Lung (tissue), 12 donors: ENCODE data around the gene TOM1. TPM values are rescaled to one million over a fixed set of nuclear protein-coding genes. Genes with fewer than 3 reads are reported as not detected.

Experiments used
- ATAC-seq: fragments of 200-7000 bp; cut with Tn5 transposase; one replicate; pipeline ENCODE4 v1.9.1; 2020; ENCODE audit warnings: moderate number of reproducible peaks; ENCODE audit not compliant: insufficient read depth, low FRiP score
- DNase-seq, 3 donors: peaks; one replicate each; pipeline ENCODE4 v3.0.0-alpha.2; 2013 to 2017
- H3K27ac ChIP-seq, 2 donors: one replicate each; pipeline ENCODE4 v1.5.1; 2013; ENCODE audit warnings: mild to moderate bottlenecking in 2 of 2, moderate library complexity in 2 of 2, control low read depth in 1 of 2, inconsistent platforms in 1 of 2, low read depth in 1 of 2, low read length in 1 of 2
- H3K27me3 ChIP-seq, 3 donors: one replicate each; pipeline ENCODE4 v1.5.1; 2013; ENCODE audit warnings: low read length in 2 of 3; ENCODE audit not compliant: control insufficient read depth in 3 of 3, insufficient read depth in 3 of 3
- H3K36me3 ChIP-seq, 4 donors: one replicate each; pipeline ENCODE4 v1.5.1; 2013; ENCODE audit warnings: low read length in 4 of 4, mild to moderate bottlenecking in 1 of 4, moderate library complexity in 1 of 4; ENCODE audit not compliant: control insufficient read depth in 4 of 4, insufficient read depth in 4 of 4
- H3K4me1 ChIP-seq, 5 donors: one replicate each; pipeline ENCODE4 v1.5.1; 2013; ENCODE audit warnings: low read length in 5 of 5, mild to moderate bottlenecking in 2 of 5, moderate library complexity in 1 of 5; ENCODE audit not compliant: control insufficient read depth in 5 of 5, insufficient read depth in 5 of 5
- H3K4me3 ChIP-seq: one replicate; pipeline ENCODE4 v1.5.1; 2013; ENCODE audit warnings: mild to moderate bottlenecking, control low read depth, moderate library complexity
- H3K9ac ChIP-seq, 2 donors: one replicate each; pipeline ENCODE4 v1.5.1; 2013; ENCODE audit warnings: low read length in 2 of 2, control low read depth in 1 of 2; ENCODE audit not compliant: insufficient read depth in 1 of 2
- H3K9me3 ChIP-seq, 4 donors: one replicate each; pipeline ENCODE4 v1.5.1; 2013; ENCODE audit warnings: low read length in 3 of 4, mild to moderate bottlenecking in 1 of 4, moderate library complexity in 1 of 4; ENCODE audit not compliant: control insufficient read depth in 4 of 4, insufficient read depth in 3 of 4
- CTCF ChIP-seq: IDR thresholded peaks from 2 replicates; pipeline ENCODE4 v1.5.1; 2012; ENCODE audit warnings: mild to moderate bottlenecking; ENCODE audit errors: control extremely low read depth, extremely low read depth
- WGBS, 2 donors: extraction: QIAGEN DNeasy Blood & Tissue Kit; methylation state at CpG; one replicate each; pipeline ENCODE4 v1.1.7; 2013; 5-methylcytosine and 5-hydroxymethylcytosine counted together
- polyA plus RNA-seq, 2 donors: library from polyadenylated mRNA; stranded (reverse); fragments of 200-250 nt; gene quantifications; one replicate each; pipeline ENCODE4 v1.2.1, GENCODE V29; 2013
- total RNA-seq, 2 donors: library from RNA; depleted of rRNA in 1 of 2; stranded (reverse); fragments of >200 nt in 1 of 2; gene quantifications; one replicate each; pipeline ENCODE4 v1.2.1, GENCODE V29; 2014 to 2021
- donor health status: control.
- donor health status: control.
- donor health status: Bipolar disorder and iron deficiency.
- donor health status: healthy.
- donor health status: DM: yes; HTN: yes; CAD: no.

The TOM1 gene
- total and polyA plus RNA-seq, 4 donors, result 53.4 to 131 (median 72.6) TPM

GRCh38 chr22:35377735-35378134 lies 78.0 kb downstream of the TOM1 start:
- 64 to 73% methylated on average over 3 of the region's 3 CpGs for WGBS, 2 donors
- ATAC-seq, result no peak
- H3K9ac ChIP-seq, result no peak overlapping the region

GRCh38 chr22:35378621-35379020 lies 78.9 kb downstream of the TOM1 start:
- TF ChIP-seq CTCF, result no peak
- no peak overlapping the region for H3K4me3 ChIP-seq
- no peaks in the 10 kb centered on the region for H3K27me3 ChIP-seq
- DNase-seq (no peak), ATAC-seq (no peak)
- H3K9ac ChIP-seq, result no peak overlapping the region
- WGBS, 2 donors, result 78 to 88% methylated on average over 3 of the region's 3 CpGs
- H3K4me1 ChIP-seq, result peaks cover 0 to 32% (median 6%) of the 10 kb centered on the region in 5 donors
- H3K27ac ChIP-seq, result no peak overlapping the region
- no peaks in the 10 kb centered on the region for H3K9me3 ChIP-seq
- peaks cover 0 to 4% (median 0%) of the 10 kb centered on the region in 4 donors for H3K36me3 ChIP-seq

More at GRCh38 chr22:35377735-35378134, 78.0 kb downstream of the TOM1 start:
- Histone ChIP-seq H3K4me3 (no peak overlapping the region), H3K9me3 (no peaks in the 10 kb centered on the region), H3K36me3 (no peaks in the 10 kb centered on the region), H3K4me1 (peaks cover 0 to 32% (median 6%) of the 10 kb centered on the region in 5 donors), H3K27me3 (no peaks in the 10 kb centered on the region), H3K27ac (peak overlapping the region in 1 of 2 donors; percentile 75)
- no peak for TF ChIP-seq CTCF
- no peak for DNase-seq

- H3K4me3 ChIP-seq, result no peak overlapping the region
- WGBS, 2 donors, result 75 to 86% methylated on average over 10 of the region's 10 CpGs
- no peaks in the 10 kb centered on the region for H3K27me3 ChIP-seq
- DNase-seq, result no peak
- peaks cover 0 to 32% (median 6%) of the 10 kb centered on the region in 5 donors for H3K4me1 ChIP-seq
- H3K9ac ChIP-seq, result no peak overlapping the region
- no peaks in the 10 kb centered on the region for H3K9me3 ChIP-seq
- H3K27ac ChIP-seq, result no peak overlapping the region
- no peak for TF ChIP-seq CTCF
- ATAC-seq, result no peak
- peaks cover 0 to 4% (median 0%) of the 10 kb centered on the region in 4 donors for H3K36me3 ChIP-seq
Observed at GRCh38 chr22:35379146-35379993, 79.7 kb downstream of the TOM1 start.
